GM18511 (cell line): ENCODE measurements around the gene LAG3.

ENCODE experiments used
- ATAC-seq: cut with Tn5 transposase; IDR thresholded peaks from one replicate; pipeline ENCODE4 v1.9.1; 2021; ENCODE audit warnings: mild to moderate bottlenecking, moderate library complexity; ENCODE audit not compliant: unreplicated experiment

LAG3 gene

DNA sequence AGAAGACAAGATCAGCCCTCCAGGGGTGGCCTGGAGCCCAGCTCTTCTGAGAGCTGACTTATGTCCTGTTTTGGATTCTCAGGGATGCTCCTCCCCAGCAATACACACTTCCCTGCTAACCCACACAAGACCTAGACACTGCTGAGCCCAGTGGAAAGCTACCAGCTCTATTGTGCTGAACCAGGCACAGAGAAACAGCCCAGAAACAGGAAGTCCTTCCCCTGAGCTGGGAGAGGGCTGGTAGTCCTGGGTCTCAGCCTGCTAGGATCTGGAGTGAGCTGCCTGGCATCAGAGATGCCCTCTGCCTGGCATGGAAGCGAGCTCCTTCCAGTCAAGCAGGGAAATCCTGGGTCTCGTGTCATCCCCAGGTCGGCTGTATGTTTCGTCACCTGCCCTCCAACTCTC lies 1.2 kb upstream of the LAG3 start:
- no peak for ATAC-seq

DNA sequence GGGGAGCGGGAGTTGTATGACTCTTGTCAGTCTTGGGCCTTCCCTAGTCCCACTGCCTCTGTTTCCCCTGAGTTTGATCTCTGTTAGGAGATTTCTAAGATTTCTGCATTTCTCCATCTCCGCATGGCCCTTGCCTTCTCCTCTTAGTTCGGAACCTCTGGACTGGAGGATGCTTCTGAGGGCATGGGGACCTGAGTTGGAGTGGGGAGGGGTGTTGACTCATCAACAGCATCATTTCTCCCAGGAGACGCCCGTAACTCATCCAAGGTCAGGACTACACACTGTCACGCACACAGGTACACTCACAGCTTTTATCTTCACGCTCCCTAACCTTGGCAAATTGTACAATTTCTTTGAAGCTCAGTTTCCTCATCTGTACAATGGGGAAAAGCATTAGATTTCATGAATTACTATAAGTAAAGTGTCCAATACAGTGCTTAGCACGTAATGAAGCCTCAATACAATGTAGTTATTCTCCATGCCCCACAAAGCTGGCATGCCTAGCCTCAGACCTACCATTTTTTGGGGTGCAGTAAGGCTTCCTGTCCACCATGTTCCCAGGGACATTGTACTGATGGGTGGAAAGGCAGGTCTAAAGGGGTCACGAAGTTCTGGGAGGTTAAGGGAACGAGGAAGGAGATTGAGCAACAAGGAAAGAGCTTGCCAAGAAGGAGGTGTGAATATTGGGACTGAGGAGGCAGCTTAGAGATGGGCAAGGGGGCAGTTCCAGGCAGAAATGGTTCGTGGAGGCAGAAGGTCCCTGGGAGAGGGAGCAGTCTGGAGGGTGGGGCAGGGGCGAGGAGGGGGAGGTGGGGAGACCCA lies 600 bp upstream of the LAG3 start:
- no peak for ATAC-seq

DNA sequence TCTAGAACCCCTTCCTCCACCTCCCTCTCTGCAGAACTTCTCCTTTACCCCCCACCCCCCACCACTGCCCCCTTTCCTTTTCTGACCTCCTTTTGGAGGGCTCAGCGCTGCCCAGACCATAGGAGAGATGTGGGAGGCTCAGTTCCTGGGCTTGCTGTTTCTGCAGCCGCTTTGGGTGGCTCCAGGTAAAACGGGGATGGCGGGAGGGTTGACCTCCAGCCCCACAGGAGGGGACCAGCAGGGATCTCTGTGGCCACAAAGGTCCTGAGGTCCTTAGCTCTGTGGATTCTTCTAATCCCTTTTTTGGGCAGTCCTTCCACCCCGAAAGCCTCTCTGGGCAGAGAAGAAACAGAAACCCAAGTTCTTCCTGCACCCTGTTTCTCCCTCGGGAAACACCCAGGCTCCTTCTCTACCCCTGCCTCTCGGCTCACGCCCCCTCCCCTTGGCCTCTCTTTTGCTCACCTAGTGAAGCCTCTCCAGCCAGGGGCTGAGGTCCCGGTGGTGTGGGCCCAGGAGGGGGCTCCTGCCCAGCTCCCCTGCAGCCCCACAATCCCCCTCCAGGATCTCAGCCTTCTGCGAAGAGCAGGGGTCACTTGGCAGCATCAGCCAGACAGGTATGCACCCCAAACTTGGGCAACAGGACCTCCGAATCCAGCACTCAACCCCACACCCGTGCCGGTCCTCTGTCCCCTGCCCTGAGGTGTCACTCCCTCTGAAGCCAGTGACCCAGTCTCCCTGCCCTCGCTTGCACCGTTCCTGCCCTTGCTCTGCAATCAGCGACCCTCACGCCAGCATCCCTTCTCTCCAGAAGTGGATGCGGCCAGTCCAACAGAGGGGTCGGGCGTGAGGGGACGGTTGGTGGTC lies 638 bp downstream of the LAG3 start:
- ATAC-seq: no peak

DNA sequence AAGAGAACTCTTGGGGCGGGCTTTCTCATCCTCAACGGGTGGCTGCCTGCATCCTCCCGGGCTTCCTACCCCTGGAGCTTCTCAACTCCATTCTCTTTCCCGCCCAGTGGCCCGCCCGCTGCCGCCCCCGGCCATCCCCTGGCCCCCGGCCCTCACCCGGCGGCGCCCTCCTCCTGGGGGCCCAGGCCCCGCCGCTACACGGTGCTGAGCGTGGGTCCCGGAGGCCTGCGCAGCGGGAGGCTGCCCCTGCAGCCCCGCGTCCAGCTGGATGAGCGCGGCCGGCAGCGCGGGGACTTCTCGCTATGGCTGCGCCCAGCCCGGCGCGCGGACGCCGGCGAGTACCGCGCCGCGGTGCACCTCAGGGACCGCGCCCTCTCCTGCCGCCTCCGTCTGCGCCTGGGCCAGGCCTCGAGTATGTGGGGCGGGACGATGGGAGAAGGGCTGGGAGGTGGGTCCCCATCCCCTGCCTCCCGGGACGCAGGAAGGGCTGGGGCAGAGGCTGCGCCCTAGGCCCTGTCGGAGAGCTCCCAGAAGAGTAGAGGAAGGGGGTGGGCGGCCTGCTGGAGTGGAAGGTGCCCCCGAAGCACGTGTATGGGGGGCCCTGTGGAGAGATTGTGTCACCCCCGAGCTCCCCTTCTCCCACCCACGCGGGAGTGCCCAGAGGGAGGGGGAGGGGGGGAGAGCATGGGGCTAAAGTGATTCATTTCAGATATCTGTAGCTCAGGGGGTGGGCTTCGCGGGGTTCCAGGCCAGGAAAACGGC lies 1.5 kb downstream of the LAG3 start:
- no peak for ATAC-seq

DNA sequence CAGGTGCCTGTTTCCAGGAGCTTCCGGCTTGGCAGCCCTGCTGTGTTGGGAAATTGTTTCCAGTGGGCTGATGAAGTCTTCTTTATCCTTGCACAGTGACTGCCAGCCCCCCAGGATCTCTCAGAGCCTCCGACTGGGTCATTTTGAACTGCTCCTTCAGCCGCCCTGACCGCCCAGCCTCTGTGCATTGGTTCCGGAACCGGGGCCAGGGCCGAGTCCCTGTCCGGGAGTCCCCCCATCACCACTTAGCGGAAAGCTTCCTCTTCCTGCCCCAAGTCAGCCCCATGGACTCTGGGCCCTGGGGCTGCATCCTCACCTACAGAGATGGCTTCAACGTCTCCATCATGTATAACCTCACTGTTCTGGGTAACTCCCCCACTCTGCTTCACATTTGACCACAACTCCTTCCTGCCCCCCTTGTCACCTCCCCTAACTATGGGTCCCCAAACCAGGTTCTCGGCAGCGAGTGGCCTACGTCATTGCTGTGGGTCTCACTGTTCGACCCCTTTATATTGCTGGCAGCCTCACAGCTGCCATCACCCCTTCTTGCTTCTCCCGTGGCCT lies 2.3 kb downstream of the LAG3 start:
- no peak for ATAC-seq

DNA sequence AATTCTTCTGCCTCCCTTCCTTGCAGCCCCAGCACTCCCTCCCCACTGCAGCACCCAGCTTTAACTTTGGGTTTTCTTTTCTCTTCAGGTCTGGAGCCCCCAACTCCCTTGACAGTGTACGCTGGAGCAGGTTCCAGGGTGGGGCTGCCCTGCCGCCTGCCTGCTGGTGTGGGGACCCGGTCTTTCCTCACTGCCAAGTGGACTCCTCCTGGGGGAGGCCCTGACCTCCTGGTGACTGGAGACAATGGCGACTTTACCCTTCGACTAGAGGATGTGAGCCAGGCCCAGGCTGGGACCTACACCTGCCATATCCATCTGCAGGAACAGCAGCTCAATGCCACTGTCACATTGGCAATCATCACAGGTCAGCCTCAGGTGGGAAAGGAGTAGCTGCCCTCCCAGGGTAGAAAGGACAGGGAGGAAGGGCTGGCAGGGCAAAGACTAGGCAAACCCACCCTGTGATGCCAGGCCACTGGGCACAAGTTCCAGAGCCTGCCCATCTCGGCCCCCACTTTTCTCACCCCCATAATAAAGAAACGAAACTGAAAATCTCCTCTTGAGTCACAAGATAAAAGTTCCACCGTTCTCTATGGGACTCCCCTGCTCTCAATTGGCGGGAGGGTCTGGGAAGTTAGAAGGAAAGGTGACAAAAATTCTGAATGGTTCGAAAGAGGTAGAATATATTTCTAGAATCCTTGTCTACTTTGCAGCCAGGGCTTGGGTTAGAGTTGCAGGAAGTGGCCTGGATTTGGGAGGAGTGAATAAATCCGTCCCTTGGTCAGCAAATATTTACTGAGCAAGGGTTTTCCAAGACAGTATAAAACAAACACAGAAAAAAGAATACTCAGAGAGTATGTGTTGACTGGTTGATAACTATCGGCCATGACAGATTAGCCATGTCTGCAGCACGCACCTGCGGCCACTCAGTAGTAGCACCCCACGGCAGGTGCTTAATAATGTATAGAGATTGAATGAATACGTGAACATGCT lies 3.2 kb downstream of the LAG3 start:
- no peak for ATAC-seq

DNA sequence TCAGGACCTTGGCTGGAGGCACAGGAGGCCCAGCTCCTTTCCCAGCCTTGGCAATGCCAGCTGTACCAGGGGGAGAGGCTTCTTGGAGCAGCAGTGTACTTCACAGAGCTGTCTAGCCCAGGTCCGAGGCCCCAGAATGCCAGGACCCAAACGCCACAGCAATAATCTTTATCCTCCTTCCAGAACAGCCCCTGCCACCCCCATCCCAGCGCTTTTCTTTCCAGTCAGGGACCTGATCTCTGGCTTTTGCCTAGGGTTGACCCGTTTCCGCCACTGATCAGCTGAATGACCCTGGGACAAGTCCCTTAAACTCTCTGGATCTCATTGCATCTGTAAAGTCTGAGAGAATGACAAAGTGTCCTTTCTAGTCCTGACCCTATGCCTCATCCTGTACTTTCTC lies 5.1 kb downstream of the LAG3 start:
- ATAC-seq: no peak

DNA sequence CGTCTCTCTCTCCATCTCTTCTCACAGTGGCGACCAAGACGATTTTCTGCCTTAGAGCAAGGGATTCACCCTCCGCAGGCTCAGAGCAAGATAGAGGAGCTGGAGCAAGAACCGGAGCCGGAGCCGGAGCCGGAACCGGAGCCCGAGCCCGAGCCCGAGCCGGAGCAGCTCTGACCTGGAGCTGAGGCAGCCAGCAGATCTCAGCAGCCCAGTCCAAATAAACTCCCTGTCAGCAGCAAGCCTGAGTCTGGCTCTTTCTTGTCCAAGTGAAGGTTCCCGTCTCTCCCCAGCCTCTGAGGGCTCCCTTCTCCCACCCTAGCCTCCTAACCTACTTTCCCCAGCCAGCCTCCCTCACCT lies 5.9 kb downstream of the LAG3 start:
- no peak for ATAC-seq

DNA sequence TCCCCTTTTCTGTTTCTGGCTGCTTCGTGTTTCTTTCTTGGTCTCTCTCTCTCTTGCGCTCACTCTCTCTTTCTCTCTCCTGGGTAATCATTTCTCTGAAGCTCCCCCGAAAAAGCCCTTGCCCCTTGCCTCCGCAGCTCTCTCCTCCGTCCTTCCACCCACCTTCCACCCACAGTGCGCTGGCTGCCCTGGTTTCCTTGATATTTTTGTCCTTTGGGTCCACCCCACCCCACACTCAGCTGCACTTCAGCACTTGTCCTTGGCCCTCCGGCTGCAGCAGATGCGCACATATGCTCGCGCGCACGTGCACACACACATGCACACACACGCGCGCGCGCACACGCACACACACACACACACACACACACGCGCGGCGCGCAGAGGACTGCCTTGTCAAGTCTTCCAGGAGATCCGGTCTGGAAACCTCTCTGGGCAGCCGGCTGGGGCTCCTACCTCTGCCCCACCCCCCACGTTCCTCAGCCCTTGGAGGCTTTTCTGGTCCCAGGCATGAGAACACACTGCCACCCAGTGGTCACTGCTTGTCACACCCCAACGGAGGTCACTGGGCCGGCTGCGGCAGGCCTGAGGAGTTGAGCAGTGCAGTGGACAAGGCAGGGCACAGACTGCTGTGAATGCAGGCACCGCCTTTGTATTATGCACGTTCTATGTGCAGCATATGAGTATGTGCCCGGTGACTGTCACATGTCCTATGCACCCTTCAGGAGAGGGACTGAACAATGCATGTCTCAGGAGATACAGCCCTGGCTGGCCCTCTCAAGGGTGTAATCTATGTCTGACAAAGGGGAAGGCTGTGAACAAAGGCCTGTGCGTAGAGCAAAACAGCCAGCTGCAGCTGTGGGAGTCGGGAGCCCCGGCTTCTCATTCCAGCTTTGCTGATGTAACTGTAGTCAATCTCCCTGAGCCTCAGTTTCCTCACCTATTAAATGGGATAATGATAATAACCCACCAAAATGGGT lies 6.5 kb downstream of the LAG3 start:
- ATAC-seq: peak; percentile 85

DNA sequence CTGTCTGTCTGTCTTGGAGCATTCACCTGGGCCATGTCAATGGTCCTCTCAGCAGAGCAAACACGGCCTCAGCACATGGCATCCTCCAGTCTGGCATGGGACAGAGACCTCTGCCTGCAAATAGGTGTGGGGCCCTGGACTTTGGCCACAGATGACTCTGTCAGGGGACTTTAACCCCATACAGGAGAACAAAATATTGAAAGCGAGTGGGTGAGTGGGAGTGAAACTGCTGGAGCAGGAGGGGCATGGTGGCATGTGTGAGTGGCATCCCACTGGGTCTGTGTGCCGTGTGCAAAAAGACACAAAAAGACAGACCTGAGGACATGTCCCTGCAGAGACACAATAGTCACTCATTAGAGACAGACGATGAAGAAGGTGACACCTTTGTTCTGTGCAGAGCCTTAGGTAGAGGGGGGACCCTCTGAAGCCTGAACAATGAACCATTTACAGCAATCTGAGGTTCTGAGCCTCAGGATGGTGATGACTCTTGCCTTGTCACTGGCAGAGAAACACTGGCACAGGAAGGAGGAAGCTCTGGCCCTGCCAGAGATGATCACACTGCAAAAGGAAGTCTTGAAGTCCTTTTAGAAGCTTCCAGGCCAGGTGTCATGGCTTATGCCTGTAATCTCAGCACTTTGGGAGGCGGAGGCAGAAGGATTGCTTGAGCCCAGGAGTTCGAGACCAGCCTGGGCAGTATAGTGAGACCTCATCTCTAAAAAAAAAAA lies 7.5 kb downstream of the LAG3 start:
- no peak for ATAC-seq

DNA sequence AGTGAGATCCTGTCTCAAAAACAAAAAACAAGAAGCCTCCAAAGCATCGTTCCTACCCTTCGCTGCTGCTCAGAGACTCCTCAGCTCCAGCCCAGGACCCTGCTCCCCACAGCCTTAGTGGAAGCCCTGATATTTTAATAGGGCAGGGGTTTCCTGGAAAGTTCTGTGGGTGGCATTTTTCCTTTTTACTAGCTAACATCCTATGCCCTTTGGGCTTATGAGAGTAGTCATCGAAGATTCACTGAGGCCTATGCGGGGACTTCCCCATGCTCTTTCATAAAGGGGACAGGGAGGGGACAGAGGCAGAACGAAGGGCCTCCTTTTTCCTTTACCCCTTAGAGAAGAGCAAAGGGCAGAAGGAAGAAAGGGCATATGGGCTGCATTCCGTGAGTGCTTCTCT lies 8.3 kb downstream of the LAG3 start:
- ATAC-seq: no peak

DNA sequence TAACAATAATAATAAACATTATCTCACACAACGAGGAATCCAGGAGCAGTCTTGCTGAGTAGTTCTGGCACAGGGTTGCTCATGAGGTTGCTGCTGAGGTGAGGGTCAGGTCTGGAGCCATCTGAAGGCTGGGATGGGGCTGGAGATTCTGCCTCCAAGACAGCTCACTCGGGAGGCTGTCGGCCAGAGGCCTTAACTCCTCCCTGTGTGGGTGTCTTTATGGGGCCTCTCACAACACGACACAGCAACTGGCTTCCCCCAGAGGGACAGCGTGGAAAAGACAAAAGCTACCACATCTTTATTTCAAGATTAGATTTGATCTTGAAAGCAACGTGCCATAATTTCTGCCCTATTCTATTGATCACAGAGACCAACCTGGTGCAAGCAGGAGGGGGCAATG lies 9.8 kb downstream of the LAG3 start:
- ATAC-seq: no peak

DNA sequence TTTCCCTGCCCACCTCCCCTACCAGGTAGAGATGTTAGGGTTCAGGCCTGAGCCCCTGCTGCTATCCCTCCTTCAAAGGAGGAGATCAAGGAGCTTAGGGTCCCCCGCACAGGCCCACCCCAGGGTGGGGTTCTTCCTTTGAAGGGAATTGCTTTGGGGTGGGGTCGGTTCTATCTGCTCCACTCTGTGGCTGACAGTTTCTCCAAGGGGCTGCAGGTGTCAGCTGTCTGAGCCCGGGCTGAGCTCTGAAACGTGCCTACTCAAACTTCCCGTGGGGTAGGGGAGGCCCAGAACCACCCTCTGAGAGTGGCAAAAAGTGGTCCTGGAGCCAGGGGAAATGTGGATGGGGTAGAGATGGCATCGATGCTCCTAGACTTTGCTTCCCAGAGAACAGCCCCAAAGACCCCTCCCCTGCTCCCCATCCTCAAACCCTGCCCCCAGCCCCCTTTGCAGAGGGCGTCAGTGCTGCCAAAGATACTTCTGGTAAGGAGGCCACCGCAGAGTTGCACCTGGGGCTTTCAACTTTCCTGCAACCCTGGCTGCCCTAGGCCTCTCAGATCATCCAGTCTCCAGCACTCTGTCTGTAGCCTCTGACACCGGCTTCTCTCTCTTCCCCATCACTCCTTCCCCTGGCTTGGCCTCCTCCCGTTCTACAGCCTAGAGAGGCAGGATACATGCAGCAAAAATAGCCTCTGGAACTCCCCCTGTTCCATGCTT lies 10.7 kb downstream of the LAG3 start:
- ATAC-seq: no peak

DNA sequence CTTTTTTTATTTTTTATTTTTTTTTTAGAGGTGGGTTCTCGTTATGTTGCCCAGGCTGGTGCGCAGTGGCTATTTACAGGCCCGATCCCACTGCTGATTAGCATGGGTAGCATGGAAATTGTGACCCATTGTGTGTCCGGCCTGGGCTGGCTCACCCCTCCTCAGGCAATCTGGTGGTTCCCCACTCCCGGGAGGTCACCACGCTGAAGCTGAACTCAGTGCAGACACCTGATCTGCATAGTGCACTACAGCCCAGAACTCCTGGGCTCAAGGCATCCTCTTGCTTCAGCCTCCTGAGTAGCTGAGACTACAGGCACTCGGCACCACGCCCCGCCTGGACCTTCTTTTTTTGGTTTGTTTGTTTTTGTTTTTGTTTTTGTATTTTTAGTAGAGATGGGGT lies 11.5 kb downstream of the LAG3 start:
- ATAC-seq: no peak

DNA sequence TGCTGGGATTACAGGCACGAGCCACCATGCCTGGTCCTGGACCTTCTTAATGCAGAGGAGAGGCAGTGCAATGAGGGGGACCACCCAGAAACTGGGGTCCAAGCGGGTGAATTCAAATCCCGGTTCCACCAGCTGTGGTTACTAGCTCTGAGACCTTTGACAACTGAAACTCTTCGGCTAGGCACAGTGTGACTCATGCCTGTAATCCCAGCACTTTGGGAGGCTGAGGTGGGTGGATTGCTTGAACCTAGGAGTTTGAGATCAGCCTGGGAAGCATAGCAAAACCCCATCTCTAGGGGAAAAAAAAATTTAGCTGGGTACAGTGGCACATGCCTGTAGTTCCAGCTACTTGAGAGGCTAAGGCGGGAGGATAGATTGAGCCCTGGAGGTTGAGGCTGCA lies 12.0 kb downstream of the LAG3 start:
- no peak for ATAC-seq

DNA sequence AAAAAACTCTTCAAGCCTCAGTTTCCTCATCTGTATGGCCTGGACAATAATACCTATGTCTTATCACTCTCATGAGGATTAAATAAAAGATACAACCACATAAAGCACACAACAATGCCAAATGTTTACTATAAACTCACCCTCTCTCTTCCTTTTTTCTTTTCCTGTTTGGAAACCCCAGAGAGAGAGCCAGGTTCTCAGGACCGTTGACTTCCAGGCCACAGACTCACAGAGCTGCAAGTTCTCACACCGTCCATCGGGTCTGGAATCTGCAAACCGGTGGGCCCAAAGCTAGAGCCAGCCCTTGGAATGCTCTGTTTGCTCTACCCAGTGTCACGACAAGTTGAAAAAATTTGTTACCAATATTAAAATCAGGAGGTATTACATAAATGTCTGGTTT lies 12.4 kb downstream of the LAG3 start:
- ATAC-seq: no peak

DNA sequence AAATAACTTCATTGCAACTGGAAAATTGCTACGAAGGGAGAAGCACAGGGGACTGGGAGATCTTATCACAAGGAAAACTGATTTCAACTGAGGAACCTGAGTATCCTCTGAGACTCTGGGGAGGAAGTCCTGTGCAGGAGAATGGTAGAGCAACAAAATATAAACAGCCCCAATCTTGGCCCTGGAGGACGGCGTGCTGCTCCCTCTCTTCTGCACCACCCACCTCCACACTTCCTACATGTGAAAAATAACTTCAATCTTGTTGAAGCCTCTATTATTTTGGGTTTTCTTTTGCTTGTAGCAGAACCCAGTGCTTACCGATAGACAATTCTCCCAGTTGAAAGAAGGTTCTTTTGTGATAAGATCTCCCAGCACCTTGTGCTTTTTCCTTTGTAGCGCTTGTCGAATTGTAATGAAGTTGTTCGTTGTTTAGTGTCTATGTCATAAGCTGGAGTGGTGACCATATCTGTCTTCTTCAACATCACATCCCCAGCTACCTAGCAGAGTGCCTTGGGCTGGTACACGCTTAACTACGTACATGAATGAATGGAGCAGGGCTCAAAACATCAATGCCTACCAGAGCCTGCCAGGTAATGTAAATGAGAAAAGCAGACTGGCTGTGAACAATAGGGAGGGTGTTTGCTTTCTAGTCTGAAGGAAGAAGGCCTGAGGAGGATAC lies 14.2 kb downstream of the LAG3 start:
- no peak for ATAC-seq
